PFSK-1 (cell line): ENCODE measurements around the gene FCRL5.

Experiments used
- FOXP2 ChIP-seq: optimal IDR thresholded peaks from 2 replicates; pipeline ENCODE3; 2011; ENCODE audit warnings: borderline replicate concordance, control low read depth, inconsistent platforms; ENCODE audit not compliant: insufficient read depth; ENCODE audit errors: extremely low read length, extremely low read depth
- POLR2AphosphoS5 ChIP-seq: IDR thresholded peaks from 2 replicates; pipeline ENCODE4 v1.6.1; 2012; ENCODE audit warnings: low read depth, mild to moderate bottlenecking, control low read depth, low read length, moderate library complexity
- SIN3A ChIP-seq: IDR thresholded peaks from 2 replicates; pipeline ENCODE4 v1.6.1; 2012; ENCODE audit warnings: mild to moderate bottlenecking, low read length, moderate library complexity, borderline replicate concordance; ENCODE audit not compliant: insufficient read depth
- TAF1 ChIP-seq: IDR thresholded peaks from 2 replicates; pipeline ENCODE4 v1.6.1; 2012; ENCODE audit warnings: low read length, control low read depth, borderline replicate concordance; ENCODE audit not compliant: insufficient read depth
- TF ChIP-seq, protein P1 (sequence below), 2 experiments: IDR thresholded peaks; 2 replicates each; pipeline versions ENCODE4 v1.6.1 to v1.8.0; 2011 to 2012; ENCODE audit warnings: low read depth in 2 of 2, low read length in 2 of 2, control low read depth in 1 of 2, inconsistent platforms in 1 of 2, mild to moderate bottlenecking in 1 of 2, moderate library complexity in 1 of 2; ENCODE audit not compliant: insufficient read depth in 1 of 2

The FCRL5 gene

DNA sequence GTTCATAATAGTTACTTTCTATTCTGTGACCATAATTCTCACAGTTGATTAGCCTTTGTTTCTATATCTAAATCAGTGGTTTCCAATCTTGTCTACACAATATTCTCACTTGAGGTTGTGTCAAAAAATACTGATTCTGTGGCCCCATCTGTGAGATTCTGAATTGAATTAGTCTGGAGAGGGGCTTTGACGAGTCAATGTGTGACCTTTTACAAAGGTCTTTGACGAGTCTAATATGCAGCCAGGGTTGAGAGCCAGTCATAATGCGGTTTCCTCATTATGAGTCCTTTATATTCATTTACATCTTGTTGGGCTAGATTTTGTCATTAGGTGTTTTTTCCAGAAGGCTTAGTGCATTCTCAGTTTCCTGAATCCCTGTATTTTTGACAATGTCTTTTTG lies 19.7 kb downstream of the FCRL5 start:
- TF ChIP-seq TAF1, result no peak
- no peak for TF ChIP-seq POLR2AphosphoS5

DNA sequence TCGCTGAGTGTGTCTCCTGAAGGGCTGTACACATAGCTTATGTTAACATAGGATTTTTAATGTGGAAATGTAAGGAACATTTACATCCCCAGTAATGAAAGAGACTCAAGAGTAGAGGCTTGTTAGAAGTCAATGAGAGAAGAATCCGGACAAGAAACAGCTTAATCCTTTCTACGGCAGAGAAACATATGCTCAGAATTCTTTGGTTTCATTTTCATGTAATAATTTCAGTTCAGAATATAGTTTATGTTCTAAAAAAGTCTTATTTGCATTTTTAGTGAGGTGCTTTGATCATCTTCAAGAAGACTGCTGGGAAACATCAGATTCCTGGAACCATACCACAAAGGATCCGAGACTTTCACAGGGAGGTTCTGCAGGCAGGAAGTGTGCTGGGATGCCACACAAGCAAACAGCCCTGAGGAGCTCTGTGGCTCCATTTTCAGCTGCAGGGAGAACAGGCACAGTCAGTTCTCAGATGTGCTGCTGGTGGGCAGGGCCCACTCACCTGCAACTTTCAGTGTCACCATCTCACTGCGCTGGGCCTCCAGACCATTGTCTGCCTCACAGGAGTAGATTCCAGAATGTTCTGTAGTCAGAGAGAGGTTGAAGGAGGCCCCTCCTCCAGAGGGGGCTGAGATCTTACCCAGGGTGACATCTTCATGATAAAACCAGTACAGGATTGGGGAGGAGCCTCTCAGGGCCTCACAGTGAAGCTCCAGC lies 28.4 kb downstream of the FCRL5 start:
- no peak for TF ChIP-seq FOXP2
- TF ChIP-seq TAF1, result no peak
- no peak for TF ChIP-seq POLR2AphosphoS5
- no peak for TF ChIP-seq SIN3A
- TF ChIP-seq, protein P1, sequence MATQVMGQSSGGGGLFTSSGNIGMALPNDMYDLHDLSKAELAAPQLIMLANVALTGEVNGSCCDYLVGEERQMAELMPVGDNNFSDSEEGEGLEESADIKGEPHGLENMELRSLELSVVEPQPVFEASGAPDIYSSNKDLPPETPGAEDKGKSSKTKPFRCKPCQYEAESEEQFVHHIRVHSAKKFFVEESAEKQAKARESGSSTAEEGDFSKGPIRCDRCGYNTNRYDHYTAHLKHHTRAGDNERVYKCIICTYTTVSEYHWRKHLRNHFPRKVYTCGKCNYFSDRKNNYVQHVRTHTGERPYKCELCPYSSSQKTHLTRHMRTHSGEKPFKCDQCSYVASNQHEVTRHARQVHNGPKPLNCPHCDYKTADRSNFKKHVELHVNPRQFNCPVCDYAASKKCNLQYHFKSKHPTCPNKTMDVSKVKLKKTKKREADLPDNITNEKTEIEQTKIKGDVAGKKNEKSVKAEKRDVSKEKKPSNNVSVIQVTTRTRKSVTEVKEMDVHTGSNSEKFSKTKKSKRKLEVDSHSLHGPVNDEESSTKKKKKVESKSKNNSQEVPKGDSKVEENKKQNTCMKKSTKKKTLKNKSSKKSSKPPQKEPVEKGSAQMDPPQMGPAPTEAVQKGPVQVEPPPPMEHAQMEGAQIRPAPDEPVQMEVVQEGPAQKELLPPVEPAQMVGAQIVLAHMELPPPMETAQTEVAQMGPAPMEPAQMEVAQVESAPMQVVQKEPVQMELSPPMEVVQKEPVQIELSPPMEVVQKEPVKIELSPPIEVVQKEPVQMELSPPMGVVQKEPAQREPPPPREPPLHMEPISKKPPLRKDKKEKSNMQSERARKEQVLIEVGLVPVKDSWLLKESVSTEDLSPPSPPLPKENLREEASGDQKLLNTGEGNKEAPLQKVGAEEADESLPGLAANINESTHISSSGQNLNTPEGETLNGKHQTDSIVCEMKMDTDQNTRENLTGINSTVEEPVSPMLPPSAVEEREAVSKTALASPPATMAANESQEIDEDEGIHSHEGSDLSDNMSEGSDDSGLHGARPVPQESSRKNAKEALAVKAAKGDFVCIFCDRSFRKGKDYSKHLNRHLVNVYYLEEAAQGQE (IDR thresholded peaks at IDR 0.05; ENCODE audit: insufficient read depth in 1 of 2, low read depth in 2 of 2, low read length in 2 of 2), result no peak

GRCh38 chr1:157521056-157521455 lies 31.3 kb downstream of the FCRL5 start:
- TF ChIP-seq, protein P1 (IDR thresholded peaks at IDR 0.05; ENCODE audit: insufficient read depth in 1 of 2, low read depth in 2 of 2, low read length in 2 of 2), result no peak
- TF ChIP-seq SIN3A (no peak), TAF1 (no peak), FOXP2 (no peak)

- TF ChIP-seq, protein P1 (IDR thresholded peaks at IDR 0.05; ENCODE audit: insufficient read depth in 1 of 2, low read depth in 2 of 2, low read length in 2 of 2), result no peak
- TF ChIP-seq TAF1, result no peak
- no peak for TF ChIP-seq FOXP2
- TF ChIP-seq SIN3A, result no peak
- no peak for TF ChIP-seq POLR2AphosphoS5
Measured at GRCh38 chr1:157520386-157520935, 31.9 kb downstream of the FCRL5 start.

GRCh38 chr1:157519451-157519850 lies 32.9 kb downstream of the FCRL5 start:
- TF ChIP-seq FOXP2, result no peak

DNA sequence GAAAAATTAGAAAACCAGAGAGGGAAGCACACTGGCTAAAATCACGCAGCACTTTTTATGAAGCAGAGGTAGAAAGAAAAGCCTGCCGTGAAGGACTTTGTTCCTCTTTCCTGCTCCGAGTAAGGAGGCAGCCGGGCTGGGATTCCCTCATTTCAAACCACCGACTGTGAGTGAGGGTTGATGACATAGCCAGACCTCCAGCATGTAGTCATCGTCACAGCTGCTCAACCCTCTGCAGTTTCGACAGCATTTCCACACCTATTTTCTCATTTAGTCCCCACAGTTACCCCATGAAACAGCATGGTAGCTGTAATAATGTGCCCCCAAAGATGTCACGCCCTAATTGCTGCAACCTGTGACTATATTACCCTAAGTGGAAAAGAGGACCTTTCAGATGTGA lies 35.3 kb downstream of the FCRL5 start:
- TF ChIP-seq TAF1 (no peak), SIN3A (no peak), POLR2AphosphoS5 (no peak), FOXP2 (no peak)
- TF ChIP-seq, protein P1 (IDR thresholded peaks at IDR 0.05; ENCODE audit: insufficient read depth in 1 of 2, low read depth in 2 of 2, low read length in 2 of 2), result no peak
